ENCODE results near the gene CAMK1D. TPM values are rescaled to one million over a fixed set of nuclear protein-coding genes. Genes with fewer than 3 reads are reported as not detected.

The CAMK1D gene
- total RNA-seq, 2 donors from 2014 or later, result 4.5 to 7.8 TPM

- no peaks in the 10 kb centered on the region for H3K36me3 ChIP-seq (ENCODE audit: control insufficient read depth, insufficient read depth, low read length)
- H3K4me1 ChIP-seq (ENCODE audit: control insufficient read depth, insufficient read depth, low read length), result no peaks in the 10 kb centered on the region
- no peak overlapping the region for H3K4me3 ChIP-seq (ENCODE audit: low read length)
- no peaks in the 10 kb centered on the region for H3K36me3 Mint-ChIP-seq (ENCODE audit: low read depth)
- no peak overlapping the region for H3K9ac ChIP-seq (ENCODE audit: extremely low read depth, low read length, poor library complexity, severe bottlenecking)
- no peak for DNase-seq
- no peak overlapping the region for H3K27ac ChIP-seq (ENCODE audit: low read depth, low read length)
- no peak overlapping the region for H3K4me3 Mint-ChIP-seq
- H3K27me3 ChIP-seq (ENCODE audit: control insufficient read depth, insufficient read depth, low read length, poor library complexity, severe bottlenecking), result no peaks in the 10 kb centered on the region
- H3K9me3 Mint-ChIP-seq, result no peaks in the 10 kb centered on the region
- H3K27ac Mint-ChIP-seq, result no peak overlapping the region
- H3K9me3 ChIP-seq (ENCODE audit: control insufficient read depth, low read length), result no peaks in the 10 kb centered on the region
- no peaks in the 10 kb centered on the region for H3K4me1 Mint-ChIP-seq
- WGBS, 2 experiments (ENCODE audit: insufficient coverage in 1 of 2, insufficient read length in 1 of 2), result 93 to 94% methylated on average over 2 to 3 of the region's 3 CpGs
- H3K27me3 Mint-ChIP-seq (ENCODE audit: insufficient read depth), result no peaks in the 10 kb centered on the region
- no peak for TF ChIP-seq CTCF (conservative IDR thresholded peaks at IDR 0.05)
These were observed 184.4 kb downstream of the CAMK1D start for GRCh38 chr10:12533723-12534122.

GRCh38 chr10:12534824-12535223 is 185.5 kb downstream of the CAMK1D start:
- no peak overlapping the region for H3K4me3 ChIP-seq (ENCODE audit: low read length)
- no peaks in the 10 kb centered on the region for H3K36me3 ChIP-seq (ENCODE audit: control insufficient read depth, insufficient read depth, low read length)
- no peaks in the 10 kb centered on the region for H3K27me3 ChIP-seq (ENCODE audit: control insufficient read depth, insufficient read depth, low read length, poor library complexity, severe bottlenecking)
- Mint-ChIP-seq H3K9me3 (no peaks in the 10 kb centered on the region), H3K4me1 (no peaks in the 10 kb centered on the region), H3K4me3 (no peak overlapping the region), H3K36me3 (ENCODE audit: low read depth) (no peaks in the 10 kb centered on the region), H3K27ac (no peak overlapping the region), H3K27me3 (ENCODE audit: insufficient read depth) (no peaks in the 10 kb centered on the region)
- WGBS, 2 experiments (ENCODE audit: insufficient coverage in 1 of 2, insufficient read length in 1 of 2), result 84 to 87% methylated on average over 4 to 9 of the region's 9 CpGs
- H3K27ac ChIP-seq (ENCODE audit: low read depth, low read length), result no peak overlapping the region
- DNase-seq, result peak; percentile 38
- no peak for TF ChIP-seq CTCF (conservative IDR thresholded peaks at IDR 0.05)
- H3K9ac ChIP-seq (ENCODE audit: extremely low read depth, low read length, poor library complexity, severe bottlenecking), result no peak overlapping the region
- H3K4me1 ChIP-seq (ENCODE audit: control insufficient read depth, insufficient read depth, low read length), result no peaks in the 10 kb centered on the region
- H3K9me3 ChIP-seq (ENCODE audit: control insufficient read depth, low read length), result no peaks in the 10 kb centered on the region

- DNase-seq, result no peak
- Mint-ChIP-seq H3K27ac (no peak overlapping the region), H3K9me3 (no peaks in the 10 kb centered on the region), H3K4me3 (no peak overlapping the region), H3K4me1 (no peaks in the 10 kb centered on the region), H3K27me3 (ENCODE audit: insufficient read depth) (no peaks in the 10 kb centered on the region), H3K36me3 (ENCODE audit: low read depth) (no peaks in the 10 kb centered on the region)
- no peak for TF ChIP-seq CTCF (conservative IDR thresholded peaks at IDR 0.05)
- H3K9me3 ChIP-seq (ENCODE audit: control insufficient read depth, low read length), result no peaks in the 10 kb centered on the region
- no peak overlapping the region for H3K4me3 ChIP-seq (ENCODE audit: low read length)
- no peak overlapping the region for H3K27ac ChIP-seq (ENCODE audit: low read depth, low read length)
- H3K9ac ChIP-seq (ENCODE audit: extremely low read depth, low read length, poor library complexity, severe bottlenecking), result no peak overlapping the region
- H3K27me3 ChIP-seq (ENCODE audit: control insufficient read depth, insufficient read depth, low read length, poor library complexity, severe bottlenecking), result no peaks in the 10 kb centered on the region
- H3K36me3 ChIP-seq (ENCODE audit: control insufficient read depth, insufficient read depth, low read length), result no peaks in the 10 kb centered on the region
- H3K4me1 ChIP-seq (ENCODE audit: control insufficient read depth, insufficient read depth, low read length), result no peaks in the 10 kb centered on the region
These were observed 186.3 kb downstream of the CAMK1D start for GRCh38 chr10:12535656-12536055.

All from endodermal cell (in vitro differentiated cells).